ENCODE results near the gene APLP1.

DNA sequence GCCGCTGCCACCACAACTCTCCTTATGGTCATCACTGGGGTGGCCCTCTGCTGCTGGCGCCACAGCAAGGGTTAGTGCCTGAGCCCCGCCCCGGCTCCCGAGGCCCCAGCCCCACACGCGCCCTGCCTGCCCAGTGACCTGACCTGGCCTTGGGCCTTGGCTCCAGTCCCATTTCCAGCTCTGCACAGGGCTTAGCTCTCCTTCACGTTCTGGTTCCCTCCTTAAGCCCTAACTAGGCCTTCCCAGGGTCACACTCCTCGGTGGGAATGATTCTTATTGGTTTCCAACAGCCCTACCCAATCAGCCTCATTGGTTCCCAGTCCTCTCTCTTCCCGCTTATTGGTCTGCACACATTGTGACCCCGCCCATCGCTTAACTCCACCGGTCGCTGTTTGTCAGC, 5.8 kb upstream of the APLP1 start:
- TF ChIP-seq POLR2AphosphoS5 (IDR thresholded peaks at IDR 0.05; ENCODE audit: low read depth, low read length) (no peak), POLR2A (IDR thresholded peaks at IDR 0.05; ENCODE audit: low read depth, low read length) (no peak)
